Naive B cell (primary cell): ENCODE data around the gene SPATA31D1. TPM values are rescaled to one million over a fixed set of nuclear protein-coding genes. Genes with fewer than 3 reads are reported as not detected.

ENCODE experiments used
- ATAC-seq, 2 donors: fragments of 150-1000 bp; cut with Tn5 transposase; 2 replicates each; pipeline ENCODE4 v1.10.0; 2021; ENCODE audit warnings: low read depth in 2 of 2, mild to moderate bottlenecking in 2 of 2, moderate library complexity in 2 of 2
- DNase-seq: peaks from one replicate; pipeline ENCODE4 v3.0.0; 2022
- H3K27ac Mint-ChIP-seq, 6 donors: one replicate each; pipeline ENCODE4 v1.8.0; 2020 to 2022; ENCODE audit warnings: mild to moderate bottlenecking in 6 of 6, mixed read lengths in 6 of 6, moderate library complexity in 5 of 6, inconsistent platforms in 2 of 6
- H3K27me3 Mint-ChIP-seq, 3 donors: one replicate each; pipeline ENCODE4 v1.8.0; 2021 to 2022; ENCODE audit warnings: mixed read lengths in 3 of 3, mild to moderate bottlenecking in 1 of 3
- H3K36me3 Mint-ChIP-seq, 2 donors: one replicate each; pipeline ENCODE4 v1.8.0; 2020 to 2022; ENCODE audit warnings: mixed read lengths in 2 of 2, inconsistent platforms in 1 of 2, mild to moderate bottlenecking in 1 of 2
- H3K4me1 Mint-ChIP-seq, 3 donors: one replicate each; pipeline ENCODE4 v1.8.0; 2020 to 2022; ENCODE audit warnings: mixed read lengths in 3 of 3, inconsistent platforms in 1 of 3, mild to moderate bottlenecking in 1 of 3, moderate library complexity in 1 of 3
- H3K4me3 Mint-ChIP-seq, 8 donors: one replicate each; pipeline ENCODE4 v1.8.0; 2020 to 2022; ENCODE audit warnings: mild to moderate bottlenecking in 8 of 8, mixed read lengths in 8 of 8, moderate library complexity in 8 of 8, inconsistent platforms in 2 of 8
- H3K9me3 Mint-ChIP-seq, 7 donors: one replicate each; pipeline ENCODE4 v1.8.0; 2020 to 2022; ENCODE audit warnings: mixed read lengths in 7 of 7, mild to moderate bottlenecking in 5 of 7, inconsistent platforms in 2 of 7, moderate library complexity in 1 of 7
- polyA plus RNA-seq, 6 donors: library from polyadenylated mRNA; unstranded; fragments of 300-500 nt; fragmentation: Illumina TruSeq; gene quantifications; one replicate each; pipeline ENCODE4 v1.2.3, GENCODE V29; 2021; ENCODE audit warnings: low read depth in 6 of 6

Gene SPATA31D1
- polyA plus RNA-seq, 6 donors from 2014 or later, result not detected

GRCh38 chr9:82031538-82032280, 43.1 kb downstream of the SPATA31D1 start:
- H3K27ac Mint-ChIP-seq, result no peak overlapping the region
- no peaks in the 10 kb centered on the region for H3K36me3 Mint-ChIP-seq
- ATAC-seq (no peak), DNase-seq (no peak)
- H3K4me1 Mint-ChIP-seq, result no peaks in the 10 kb centered on the region
- H3K27me3 Mint-ChIP-seq, result peaks cover 0 to 7% (median 0%) of the 10 kb centered on the region in 3 donors
- H3K4me3 Mint-ChIP-seq, result no peak overlapping the region
- H3K9me3 Mint-ChIP-seq, result peaks cover 0 to 2% (median 0%) of the 10 kb centered on the region in 7 donors

- Mint-ChIP-seq H3K4me3 (no peak overlapping the region), H3K4me1 (no peaks in the 10 kb centered on the region), H3K9me3 (no peaks in the 10 kb centered on the region), H3K36me3 (no peaks in the 10 kb centered on the region), H3K27me3 (peaks cover 0 to 4% (median 0%) of the 10 kb centered on the region in 3 donors), H3K27ac (no peak overlapping the region)
- ATAC-seq, result no peak
- DNase-seq, result no peak
Measured at GRCh38 chr9:82034956-82035731, 46.6 kb downstream of the SPATA31D1 start.

- no peak for DNase-seq
- H3K4me1 Mint-ChIP-seq, result no peaks in the 10 kb centered on the region
- no peak overlapping the region for H3K4me3 Mint-ChIP-seq
- ATAC-seq, result no peak
- no peaks in the 10 kb centered on the region for H3K36me3 Mint-ChIP-seq
- H3K27me3 Mint-ChIP-seq, result no peaks in the 10 kb centered on the region
- H3K9me3 Mint-ChIP-seq, result no peaks in the 10 kb centered on the region
- no peak overlapping the region for H3K27ac Mint-ChIP-seq
Measured at GRCh38 chr9:82036086-82036485, 47.5 kb downstream of the SPATA31D1 start.

- Mint-ChIP-seq H3K4me3 (no peak overlapping the region), H3K27me3 (no peaks in the 10 kb centered on the region), H3K4me1 (no peaks in the 10 kb centered on the region), H3K36me3 (no peaks in the 10 kb centered on the region), H3K9me3 (no peaks in the 10 kb centered on the region), H3K27ac (no peak overlapping the region)
- DNase-seq (no peak), ATAC-seq (no peak)
Measured at GRCh38 chr9:82037126-82037525, 48.6 kb downstream of the SPATA31D1 start.

- Mint-ChIP-seq H3K27me3 (no peaks in the 10 kb centered on the region), H3K4me1 (no peaks in the 10 kb centered on the region), H3K27ac (peak overlapping the region in 1 of 6 donors; percentile 41), H3K4me3 (no peak overlapping the region), H3K36me3 (no peaks in the 10 kb centered on the region), H3K9me3 (no peaks in the 10 kb centered on the region)
- ATAC-seq (no peak), DNase-seq (no peak)
Measured at GRCh38 chr9:82038897-82039296, 50.3 kb downstream of the SPATA31D1 start.

Other genes with a start within 250 kb of the SPATA31D1 start
- not detected for gene SPATA31D4, start 60.3 kb upstream of the SPATA31D1 start, polyA plus RNA-seq
- gene SPATA31D3, start 45.3 kb upstream of the SPATA31D1 start, polyA plus RNA-seq, result not detected